HG03460 (cell line): Measurements from ENCODE around the gene ENTREP3.
A peak's percentile ranks its signal among the peaks of the same experiment; 100 is the strongest.
"Not testable (repeated sequence)": the region's sequence is repeated elsewhere in the genome, so short reads cannot be mapped to it uniquely, and the experiment has no call there.

Experiments
- ATAC-seq: cut with Tn5 transposase; IDR thresholded peaks from one replicate; pipeline ENCODE4 v1.9.1; 2021; ENCODE audit not compliant: unreplicated experiment

ENTREP3 gene

DNA sequence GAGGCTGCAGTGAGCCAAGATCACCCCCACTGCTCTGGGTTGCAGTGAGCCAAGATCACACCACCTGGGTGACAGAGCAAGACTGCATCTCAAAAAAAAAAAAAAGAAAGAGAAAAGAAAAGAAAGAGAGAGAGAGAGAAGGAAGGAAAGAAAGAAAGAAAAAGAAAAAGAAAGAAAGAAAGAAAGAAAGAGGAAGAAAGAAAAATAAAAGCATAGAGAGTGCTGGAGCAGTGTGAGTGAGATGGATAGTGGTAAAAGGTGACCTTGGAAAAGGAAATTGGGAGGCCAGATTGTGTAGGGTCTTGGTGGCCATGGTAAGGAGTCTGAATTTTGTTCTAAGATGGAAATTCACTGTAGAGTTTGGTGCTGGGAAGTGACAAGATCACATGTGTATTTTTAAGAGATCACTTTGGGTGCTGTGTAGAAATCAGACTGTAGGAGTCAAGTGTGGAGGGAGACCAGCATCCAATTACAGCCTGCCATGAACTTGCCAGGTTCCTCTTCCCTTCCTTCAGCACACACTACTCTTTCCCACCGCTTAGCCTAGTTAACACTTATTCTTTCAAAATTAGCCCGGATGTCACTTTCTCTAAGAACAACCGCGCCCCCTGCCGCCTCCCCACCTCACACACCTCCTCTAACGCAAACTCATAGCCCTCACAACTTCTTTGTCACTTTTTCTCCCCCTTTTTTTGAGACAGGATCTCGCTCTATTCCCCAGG, 28.9 kb downstream of the ENTREP3 start:
- peak; percentile 40 for ATAC-seq

DNA sequence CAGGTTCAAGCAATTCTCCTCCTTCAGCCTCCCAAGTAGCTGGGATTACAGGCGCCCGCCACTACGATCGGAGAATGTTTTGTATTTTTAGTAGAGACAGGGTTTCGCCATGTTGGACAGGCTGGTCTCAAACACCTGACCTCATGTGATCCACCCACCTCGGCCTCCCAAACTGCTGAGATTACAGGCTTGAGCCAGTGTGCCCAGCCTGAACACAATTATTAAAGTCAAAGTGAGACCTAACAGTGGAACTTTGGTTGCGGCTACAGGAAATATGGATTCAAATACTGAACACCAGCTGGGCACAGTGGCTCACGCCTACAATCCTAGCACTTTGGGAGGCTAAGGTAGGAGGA, 29.9 kb downstream of the ENTREP3 start:
- not testable (repeated sequence) for ATAC-seq

DNA sequence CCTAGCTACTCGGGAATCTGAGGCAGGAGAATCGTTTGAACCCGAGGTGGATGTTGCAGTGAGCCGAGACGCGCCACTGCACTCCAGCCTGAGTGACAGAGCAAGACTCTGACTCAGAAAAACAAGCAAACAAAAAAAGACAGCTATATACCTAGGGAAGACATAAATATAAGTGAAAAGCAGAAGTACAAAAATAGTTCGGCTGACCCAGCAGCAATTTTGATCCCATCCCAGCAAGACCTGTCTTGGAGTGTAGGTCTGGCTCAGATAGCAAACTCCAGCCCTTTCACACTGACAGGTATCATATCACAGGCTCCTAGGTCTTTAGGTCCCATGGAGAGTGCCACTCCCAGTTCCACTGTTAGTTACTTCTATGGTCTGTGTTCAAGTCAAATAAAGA, 32.2 kb downstream of the ENTREP3 start:
- ATAC-seq: no peak

DNA sequence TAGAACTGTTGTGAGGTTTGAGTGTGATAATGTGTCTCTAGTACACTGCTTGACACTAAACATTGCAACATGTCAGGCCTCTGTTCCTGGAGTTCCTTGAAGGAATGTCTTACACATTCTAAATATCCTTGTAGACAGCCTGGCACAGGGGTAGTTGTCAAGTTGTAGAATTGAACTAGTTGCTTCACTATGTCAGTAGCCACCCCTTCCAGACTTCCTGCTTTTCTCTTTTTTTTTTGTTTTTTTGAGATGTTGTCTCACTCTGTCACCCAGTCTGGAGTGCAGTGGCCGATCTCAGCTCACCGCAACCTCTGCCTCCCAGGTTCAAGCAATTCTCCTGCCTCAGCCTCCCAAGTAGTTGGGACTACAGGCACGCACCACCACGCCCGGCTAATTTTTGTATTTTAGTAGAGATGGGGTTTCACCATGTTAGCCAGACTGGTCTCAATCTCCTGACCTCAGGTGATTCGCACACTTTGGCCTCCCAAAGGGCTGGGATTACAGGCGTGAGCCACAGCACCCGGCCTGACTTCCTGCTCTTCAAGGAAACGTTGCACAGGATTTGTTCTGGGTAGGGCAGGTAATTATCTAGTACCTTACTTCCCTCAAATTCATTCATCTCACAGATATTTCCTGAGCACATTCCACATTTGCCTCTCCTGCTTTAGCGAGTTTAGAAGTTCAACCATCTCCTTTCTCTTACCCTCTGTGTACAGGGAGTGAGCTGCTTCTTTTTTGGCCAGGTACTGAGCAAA, 34.9 kb downstream of the ENTREP3 start:
- ATAC-seq: not testable (repeated sequence)

DNA sequence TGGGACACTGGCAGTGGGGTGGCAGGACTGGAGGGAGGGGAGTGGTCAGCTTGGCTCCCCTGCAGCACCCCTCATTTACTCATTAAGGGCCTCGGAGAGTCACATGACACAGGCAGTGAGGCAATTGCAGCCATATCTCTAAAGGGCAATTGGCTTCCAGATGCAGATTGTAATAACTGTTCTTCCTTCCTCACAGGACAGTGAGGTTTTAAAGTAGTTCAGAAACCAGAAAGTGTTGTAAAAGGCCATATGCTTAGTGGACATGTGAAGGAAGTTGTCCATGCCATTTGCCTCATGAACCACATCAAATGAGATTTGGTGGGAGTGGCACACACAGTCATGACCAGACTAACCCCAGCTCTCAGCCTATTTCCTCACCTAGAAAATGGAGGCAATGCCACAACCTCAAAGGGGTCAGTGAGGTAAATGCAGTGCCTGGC, 35.7 kb downstream of the ENTREP3 start:
- no peak for ATAC-seq

DNA sequence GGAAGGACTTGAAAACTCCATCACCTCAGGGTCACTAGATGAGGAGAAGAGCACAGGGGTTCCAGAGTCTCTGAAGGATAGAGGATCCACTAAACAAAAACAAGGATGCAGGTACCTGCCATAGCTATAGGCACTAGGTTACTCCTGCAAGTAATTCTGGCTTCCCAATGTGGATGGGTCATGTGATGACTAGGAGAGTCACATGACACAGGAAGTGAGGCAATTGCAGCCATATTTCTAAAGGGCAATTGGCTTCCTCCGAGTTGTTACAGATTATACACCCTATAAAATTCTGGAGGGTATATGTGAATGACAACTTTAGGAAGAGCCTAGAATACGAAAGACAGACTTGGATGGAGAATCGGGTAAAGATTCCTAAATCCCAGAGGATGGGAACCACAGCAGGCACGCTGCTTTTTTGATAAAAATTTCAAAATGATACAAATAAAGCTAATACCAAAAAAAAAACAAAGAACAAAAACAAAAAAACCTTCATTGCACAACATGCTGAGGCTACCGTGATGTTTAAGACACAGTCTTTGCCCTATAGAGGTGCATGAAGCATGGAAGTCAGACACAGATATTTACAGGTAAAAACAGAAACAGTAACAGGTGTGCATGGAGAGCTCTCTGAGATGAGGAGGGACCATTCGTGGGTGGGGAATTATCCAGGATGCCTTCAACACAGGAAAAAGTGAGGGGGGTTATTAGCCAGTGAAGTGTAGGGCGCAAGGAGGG, 36.3 kb downstream of the ENTREP3 start:
- ATAC-seq: no peak

DNA sequence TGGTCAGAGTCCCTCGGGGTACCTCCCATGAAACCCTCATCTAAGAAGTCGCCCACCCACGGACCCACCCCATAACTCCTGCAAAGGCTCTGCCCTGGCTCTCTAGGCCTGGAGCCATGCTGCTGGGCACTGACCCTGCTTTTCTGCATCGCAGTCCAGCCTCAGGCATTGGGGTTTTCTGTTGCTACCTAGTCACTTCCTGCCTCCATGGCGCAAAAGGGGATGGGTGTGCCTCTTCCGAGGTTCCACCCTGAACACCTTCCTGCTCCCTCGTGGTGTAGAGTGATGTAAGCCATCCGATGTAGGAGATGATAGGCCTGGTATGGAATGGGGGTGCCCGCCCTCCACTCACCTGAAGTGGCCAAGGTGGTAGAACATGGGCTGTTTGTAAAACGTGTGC, 40.6 kb downstream of the ENTREP3 start:
- ATAC-seq: not testable (repeated sequence)

DNA sequence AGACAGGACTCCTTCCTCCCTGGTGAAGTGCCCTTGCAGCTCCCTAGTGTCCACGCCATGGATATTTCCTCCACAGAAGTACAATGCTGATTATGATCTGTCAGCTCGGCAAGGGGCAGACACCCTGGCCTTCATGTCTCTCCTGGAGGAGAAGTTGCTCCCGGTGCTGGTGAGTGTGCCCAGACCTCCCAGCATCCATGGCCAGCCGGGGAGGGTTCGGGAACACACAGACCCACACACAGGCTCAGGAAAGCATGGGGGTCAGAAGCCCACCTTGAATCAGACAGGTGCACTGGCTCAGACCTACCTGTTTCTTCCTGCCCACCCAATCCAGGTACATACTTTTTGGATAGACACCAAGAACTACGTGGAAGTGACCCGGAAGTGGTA, 43.2 kb downstream of the ENTREP3 start:
- ATAC-seq: not testable (repeated sequence)

DNA sequence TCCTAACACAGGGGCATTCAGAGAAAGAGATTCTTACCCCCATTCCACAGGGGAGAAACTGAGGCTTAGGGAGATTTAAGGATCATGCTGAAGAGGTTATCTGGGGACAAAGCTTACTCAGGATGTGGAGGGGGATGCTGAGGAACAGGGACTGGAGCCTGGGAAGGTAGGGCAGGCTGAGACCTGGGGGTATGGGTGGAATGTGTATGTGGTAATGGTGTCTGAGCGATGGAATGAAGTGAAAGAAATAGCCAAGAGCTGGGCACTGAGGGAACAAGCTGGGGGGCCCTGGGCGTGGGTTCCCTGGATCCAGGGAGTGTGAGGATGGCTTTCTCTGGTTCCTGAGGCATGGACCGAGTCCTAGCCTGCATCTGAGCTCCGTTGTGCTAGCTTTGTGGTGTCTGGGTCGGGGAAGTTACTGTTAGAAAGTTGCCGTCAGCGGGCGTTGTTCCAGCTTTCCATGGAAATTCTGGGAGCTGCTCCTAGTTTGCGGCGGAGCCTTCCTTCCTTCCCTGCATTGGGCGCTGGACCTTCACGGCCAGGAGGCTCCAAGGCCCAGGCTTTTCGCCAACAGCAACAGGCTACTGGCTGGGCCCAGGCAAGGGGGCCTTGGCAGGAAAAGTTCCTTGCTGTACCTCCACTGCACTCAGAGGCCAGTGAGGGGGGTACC, 43.8 kb downstream of the ENTREP3 start:
- ATAC-seq: not testable (repeated sequence)

DNA sequence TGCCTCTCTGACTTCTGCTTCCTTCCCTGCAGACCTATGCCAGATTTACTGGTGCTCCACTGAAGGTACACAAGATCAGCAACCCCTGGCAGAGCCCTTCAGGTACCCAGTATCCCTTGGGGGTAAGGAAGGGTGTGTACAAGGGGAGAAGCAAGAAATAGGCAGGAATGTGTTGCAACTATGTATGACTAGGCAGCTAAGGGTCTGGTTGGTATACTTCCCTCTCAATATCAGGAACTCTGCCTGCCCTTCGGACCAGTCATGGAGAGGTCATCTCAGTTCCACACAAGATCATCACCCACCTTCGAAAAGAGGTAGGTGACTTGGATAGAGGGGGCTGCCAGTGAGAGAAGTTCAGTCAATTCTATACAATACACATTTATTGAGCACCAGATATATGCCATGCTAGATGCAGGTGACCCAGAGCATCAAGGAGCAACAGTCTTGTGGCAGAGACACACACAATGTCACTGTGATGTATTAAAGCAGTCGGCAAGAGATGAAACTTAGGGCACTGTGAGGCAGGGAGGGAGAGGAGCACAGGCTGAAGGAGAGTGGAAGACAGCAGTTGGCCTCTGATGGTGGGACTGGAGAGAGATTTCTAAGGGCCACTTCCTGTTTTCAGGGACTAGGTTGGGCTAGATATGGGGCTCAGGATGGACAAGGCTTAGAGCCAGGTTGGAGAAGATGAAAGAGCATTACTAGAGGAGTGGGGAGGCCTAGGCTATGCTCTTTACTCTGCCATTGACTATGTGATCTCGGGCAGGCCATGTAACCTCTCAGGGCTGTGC, 44.8 kb downstream of the ENTREP3 start:
- no peak for ATAC-seq

DNA sequence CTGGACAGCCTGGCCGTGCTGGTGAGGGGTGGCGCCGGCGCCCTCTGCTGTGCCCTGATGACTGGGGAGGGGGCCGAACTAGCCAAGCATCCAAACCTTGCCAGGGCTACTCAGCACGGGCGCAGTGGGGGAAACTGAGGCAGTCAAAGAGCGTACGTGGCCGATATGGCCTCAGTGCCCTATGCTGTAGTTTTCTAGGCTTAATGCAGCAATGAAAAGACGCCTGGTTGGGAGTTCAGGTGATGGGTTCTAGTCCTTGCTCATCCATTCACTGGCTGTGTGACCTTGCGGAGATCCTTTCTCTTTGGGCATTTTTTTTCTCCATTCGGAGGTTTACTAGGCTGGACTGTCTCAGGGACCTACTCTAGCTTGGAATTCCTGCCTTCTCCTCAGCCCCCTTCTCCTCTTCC, 46.0 kb downstream of the ENTREP3 start:
- no peak for ATAC-seq

DNA sequence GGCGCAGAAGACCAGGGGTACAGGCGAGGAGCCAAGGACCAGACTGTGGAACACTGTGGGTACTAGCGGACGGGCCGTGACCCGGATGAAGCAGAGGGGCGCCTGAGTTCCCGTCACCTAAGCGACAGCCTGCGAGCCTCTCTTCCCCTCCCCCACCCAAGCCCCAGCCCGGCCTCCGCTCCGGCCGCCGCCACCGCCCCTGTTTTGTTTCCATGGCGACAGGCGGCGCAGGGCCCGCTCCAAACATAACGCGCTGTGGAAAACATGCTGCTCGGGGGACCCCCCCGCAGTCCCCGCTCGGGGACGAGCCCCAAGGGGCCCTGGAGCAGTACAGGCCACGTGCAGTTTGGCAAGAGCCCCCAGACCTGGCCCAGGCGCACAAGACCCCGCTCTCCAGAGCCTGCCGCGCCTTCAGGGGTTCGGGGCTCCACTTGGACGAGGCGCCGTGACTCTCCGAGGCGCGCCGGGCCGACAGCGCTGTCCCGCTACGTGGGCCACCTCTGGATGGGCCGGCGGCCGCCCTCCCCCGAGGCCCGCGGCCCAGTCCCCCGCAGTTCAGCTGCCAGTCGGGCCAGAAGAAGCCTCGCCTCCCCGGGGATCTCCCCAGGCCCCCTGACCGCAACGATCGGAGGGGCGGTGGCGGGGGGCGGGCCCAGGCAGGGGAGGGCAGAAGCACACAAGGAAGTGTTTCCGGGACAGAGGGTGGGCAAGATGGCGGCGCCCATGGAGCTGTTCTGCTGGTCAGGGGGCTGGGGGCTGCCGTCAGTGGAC, 46.6 kb downstream of the ENTREP3 start, which contains the start of gene MTX1:
Gene MTX1 (plus strand): TSS at position 155 of the 771 bp plus-strand sequence. CDS start 110 bp downstream, at position 265.
- ATAC-seq: peak; percentile 75

DNA sequence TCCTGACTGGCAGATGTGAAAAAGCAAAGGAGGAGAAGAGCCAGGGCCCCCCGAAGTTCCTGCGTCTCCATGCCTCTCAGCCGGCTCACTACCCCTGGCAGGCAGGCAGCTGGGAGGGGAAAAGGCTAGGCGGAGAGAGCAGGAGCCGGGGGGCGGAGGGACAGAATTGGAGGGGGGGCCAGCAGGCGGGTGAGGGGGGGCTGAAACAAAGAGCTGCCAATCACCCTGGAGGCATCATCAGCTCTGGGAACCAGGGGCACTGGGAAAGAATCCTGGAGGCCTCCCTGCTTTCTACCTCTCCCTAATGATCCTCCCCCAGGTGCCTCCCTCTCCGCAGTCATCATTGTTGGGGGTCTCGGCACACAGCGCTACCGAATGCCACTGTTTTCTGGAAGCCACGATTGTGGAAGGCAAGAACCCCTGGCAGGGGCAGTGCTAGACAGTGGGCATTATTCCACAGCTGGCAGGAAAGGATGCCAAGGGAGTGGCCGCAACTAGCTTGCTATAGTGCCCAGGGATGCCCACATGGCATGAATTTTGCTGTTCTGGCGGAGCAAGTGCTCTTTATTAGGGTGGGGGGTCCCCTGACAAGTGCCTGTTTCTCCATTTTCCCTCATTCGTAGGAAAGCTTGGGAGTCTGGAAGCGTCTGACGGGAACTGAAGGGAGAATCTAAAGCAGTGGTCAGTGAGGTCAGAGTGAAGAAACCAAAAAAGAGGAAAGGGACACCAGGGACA, 47.3 kb downstream of the ENTREP3 start, which contains the start of gene THBS3:
Gene THBS3 (minus strand): TSS at position 92 of the 735 bp plus-strand sequence. CDS start 21 bp downstream, at position 71.
- ATAC-seq: no peak

DNA sequence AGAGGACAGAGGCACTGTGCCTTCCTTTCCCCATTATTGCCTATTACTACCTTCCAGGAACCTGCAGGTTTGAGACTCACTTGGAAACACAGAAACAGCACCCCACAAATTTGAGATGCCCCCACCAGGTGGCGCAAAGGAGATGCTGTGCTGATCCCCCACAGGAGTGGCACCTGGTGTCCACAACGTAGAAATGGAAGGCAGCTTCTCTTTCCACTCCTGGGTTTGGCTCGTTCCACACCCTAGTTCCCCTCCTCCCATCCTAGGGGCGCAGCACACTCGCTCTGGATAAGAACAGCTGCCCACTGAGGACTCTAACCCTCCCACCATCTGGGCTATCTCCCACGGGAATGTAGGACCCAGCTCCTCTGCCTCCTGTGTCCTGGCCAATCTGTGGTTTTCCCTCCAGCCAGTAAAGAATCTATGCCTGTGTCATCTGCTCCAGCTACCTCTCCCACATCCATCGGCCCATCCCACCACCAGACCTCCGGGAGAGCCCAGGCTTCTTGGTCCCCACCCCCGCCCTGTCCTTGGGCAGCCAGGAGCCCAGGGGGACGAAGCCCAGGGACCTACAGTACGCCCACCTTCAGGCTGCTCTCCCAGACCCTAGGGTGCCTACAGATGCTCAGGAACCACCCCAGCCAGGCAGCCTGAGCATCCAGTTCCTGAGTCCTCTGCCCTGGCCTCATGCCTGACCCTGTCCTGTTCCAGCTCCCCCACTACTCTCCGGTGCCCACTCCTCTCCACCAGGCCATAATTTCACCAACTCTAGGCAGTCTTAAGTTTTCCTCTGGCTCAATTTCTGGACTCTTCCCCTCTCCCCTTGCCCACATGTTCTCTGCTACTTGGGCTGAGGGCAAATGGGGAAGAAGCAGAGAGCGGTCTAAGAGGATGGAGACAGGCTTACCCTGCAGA, 48.1 kb downstream of the ENTREP3 start:
- ATAC-seq: no peak

DNA sequence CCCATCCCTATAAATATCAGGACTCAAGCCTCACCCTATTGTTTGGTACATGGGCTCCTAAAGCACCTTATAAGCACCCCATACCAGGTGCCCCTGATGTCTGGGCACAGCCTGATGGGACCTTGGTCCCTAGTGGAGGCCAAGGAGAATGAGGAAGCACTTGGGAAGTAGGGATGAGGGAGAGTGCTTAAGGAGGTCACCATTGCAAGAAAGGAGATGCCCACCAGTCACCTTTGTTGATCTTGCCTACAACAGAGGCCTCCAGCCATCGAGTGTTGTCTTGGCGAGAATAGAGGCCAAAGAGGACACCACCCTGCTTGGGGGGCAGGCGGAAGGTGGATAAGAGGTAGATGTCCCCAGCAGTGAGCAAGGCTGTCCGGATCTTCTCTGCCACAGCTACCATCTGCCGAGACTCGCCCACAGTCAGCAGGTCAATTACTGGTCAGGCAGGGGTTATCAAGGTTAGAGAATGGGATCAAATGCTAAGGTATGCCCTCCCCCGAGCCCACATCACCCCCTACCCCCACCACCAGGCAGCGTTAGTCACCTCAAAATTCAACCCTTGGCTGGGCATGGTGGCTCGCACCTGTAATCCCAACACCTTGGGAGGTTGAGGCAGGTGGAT, 49.2 kb downstream of the ENTREP3 start:
- no peak for ATAC-seq

DNA sequence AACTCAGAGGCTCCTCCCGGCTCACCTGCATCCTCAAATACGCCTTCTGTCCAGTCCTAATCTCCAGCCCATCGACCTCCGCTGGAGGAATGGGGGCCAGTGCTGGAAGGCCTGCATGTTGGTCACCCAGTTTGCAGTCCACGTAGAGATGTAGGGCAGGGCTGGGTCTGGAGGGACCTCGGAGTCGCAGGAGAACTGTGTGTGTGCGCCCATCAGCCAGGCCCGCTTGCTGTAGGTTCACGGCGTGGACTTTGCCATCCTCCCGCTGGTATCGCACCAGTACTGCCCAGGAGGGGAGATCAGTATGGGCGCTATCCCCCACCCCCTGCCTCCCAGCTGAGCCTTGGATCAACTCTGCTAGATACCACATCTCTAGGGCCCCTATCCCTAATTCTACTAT, 50.2 kb downstream of the ENTREP3 start:
- no peak for ATAC-seq
